NB4 (cell line): ENCODE data around the gene RAC3.

Source experiments
- CTCF ChIP-seq: IDR thresholded peaks from one replicate; pipeline ENCODE4 v1.5.1; 2012; ENCODE audit warnings: low read depth, low read length
- MAX ChIP-seq: IDR thresholded peaks from 2 replicates; pipeline ENCODE4 v1.6.1; 2011; ENCODE audit warnings: low read depth, low read length
- MYC ChIP-seq: IDR thresholded peaks from 2 replicates; pipeline ENCODE4 v1.6.1; 2011; ENCODE audit warnings: low read depth, low read length

DNA sequence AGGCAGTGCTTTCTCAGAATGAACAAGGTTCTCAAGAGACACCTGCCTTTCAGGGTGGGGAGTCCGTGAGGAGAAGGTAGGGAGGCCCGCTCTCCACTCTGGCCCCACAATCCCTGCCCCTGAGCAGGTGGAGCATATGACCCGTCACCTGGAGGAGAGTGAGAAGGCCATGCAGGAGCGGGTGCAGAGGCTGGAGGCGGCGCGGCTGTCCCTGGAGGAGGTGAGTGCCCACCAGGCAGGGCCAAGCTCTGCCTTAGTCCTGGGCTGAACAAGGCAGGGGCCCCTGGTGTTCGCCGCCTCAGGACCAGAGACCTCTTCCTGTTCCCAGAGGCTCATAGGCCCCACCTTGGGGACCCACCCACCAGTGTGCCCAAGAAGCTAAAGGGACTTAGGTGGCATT, 2.5 kb upstream of the RAC3 start:
- no peak for TF ChIP-seq CTCF
- no peak for TF ChIP-seq MYC
- no peak for TF ChIP-seq MAX
